ENCODE measurements around the gene BANK1. TPM values are rescaled to one million over a fixed set of nuclear protein-coding genes. Genes with fewer than 3 reads are reported as not detected.

BANK1 gene
- total RNA-seq, 2 donors from 2014 or later, result 0.53 to 0.57 TPM

- Mint-ChIP-seq H3K4me1 (peaks cover 13% of the 10 kb centered on the region), H3K27ac (no peak overlapping the region)
Observed at GRCh38 chr4:101973361-101973760, 182.8 kb downstream of the BANK1 start.

GRCh38 chr4:101977076-101977475 lies 186.5 kb downstream of the BANK1 start:
- no peaks in the 10 kb centered on the region for H3K4me1 Mint-ChIP-seq
- no peak for DNase-seq
- no peak overlapping the region for H3K4me3 ChIP-seq (ENCODE audit: low read length)
- no peaks in the 10 kb centered on the region for H3K27me3 ChIP-seq (ENCODE audit: control insufficient read depth, insufficient read depth, low read length, poor library complexity, severe bottlenecking)
- H3K27ac ChIP-seq (ENCODE audit: low read depth, low read length), result no peak overlapping the region
- H3K9me3 Mint-ChIP-seq, result no peaks in the 10 kb centered on the region
- H3K9me3 ChIP-seq (ENCODE audit: control insufficient read depth, low read length), result no peaks in the 10 kb centered on the region
- H3K9ac ChIP-seq (ENCODE audit: extremely low read depth, low read length, poor library complexity, severe bottlenecking), result no peak overlapping the region
- no peaks in the 10 kb centered on the region for H3K36me3 ChIP-seq (ENCODE audit: control insufficient read depth, insufficient read depth, low read length)
- no peak overlapping the region for H3K27ac Mint-ChIP-seq
- H3K4me3 Mint-ChIP-seq, result no peak overlapping the region
- no peak for TF ChIP-seq CTCF (conservative IDR thresholded peaks at IDR 0.05)
- H3K36me3 Mint-ChIP-seq (ENCODE audit: low read depth), result no peaks in the 10 kb centered on the region
- 50% methylated on average over 2 of the region's 2 CpGs; no CpG with 5 or more reads in 1 of the 2 experiments for WGBS, 2 experiments (ENCODE audit: insufficient coverage in 1 of 2, insufficient read length in 1 of 2)
- H3K4me1 ChIP-seq (ENCODE audit: control insufficient read depth, insufficient read depth, low read length), result no peaks in the 10 kb centered on the region
- H3K27me3 Mint-ChIP-seq (ENCODE audit: insufficient read depth), result no peaks in the 10 kb centered on the region

More at GRCh38 chr4:101973361-101973760, 182.8 kb downstream of the BANK1 start:
- H3K27ac ChIP-seq (ENCODE audit: low read depth, low read length), result no peak overlapping the region
- DNase-seq, result no peak
- Mint-ChIP-seq H3K27me3 (ENCODE audit: insufficient read depth) (no peaks in the 10 kb centered on the region), H3K4me3 (no peak overlapping the region), H3K36me3 (ENCODE audit: low read depth) (no peaks in the 10 kb centered on the region), H3K9me3 (no peaks in the 10 kb centered on the region)
- TF ChIP-seq CTCF (conservative IDR thresholded peaks at IDR 0.05), result no peak
- H3K9ac ChIP-seq (ENCODE audit: extremely low read depth, low read length, poor library complexity, severe bottlenecking), result no peak overlapping the region
- no peak overlapping the region for H3K4me3 ChIP-seq (ENCODE audit: low read length)
- no peaks in the 10 kb centered on the region for H3K27me3 ChIP-seq (ENCODE audit: control insufficient read depth, insufficient read depth, low read length, poor library complexity, severe bottlenecking)
- H3K36me3 ChIP-seq (ENCODE audit: control insufficient read depth, insufficient read depth, low read length), result no peaks in the 10 kb centered on the region
- WGBS, 2 experiments (ENCODE audit: insufficient coverage in 1 of 2, insufficient read length in 1 of 2), result no CpG with 5 or more reads among the region's 1 CpG
- peaks cover 9% of the 10 kb centered on the region for H3K4me1 ChIP-seq (ENCODE audit: control insufficient read depth, insufficient read depth, low read length)
- no peaks in the 10 kb centered on the region for H3K9me3 ChIP-seq (ENCODE audit: control insufficient read depth, low read length)

GRCh38 chr4:101981756-101982155 lies 191.2 kb downstream of the BANK1 start:
- H3K9me3 ChIP-seq (ENCODE audit: control insufficient read depth, low read length), result no peaks in the 10 kb centered on the region
- Mint-ChIP-seq H3K36me3 (ENCODE audit: low read depth) (no peaks in the 10 kb centered on the region), H3K27ac (no peak overlapping the region), H3K4me1 (peaks cover 7% of the 10 kb centered on the region), H3K9me3 (peaks cover 3% of the 10 kb centered on the region), H3K4me3 (no peak overlapping the region), H3K27me3 (ENCODE audit: insufficient read depth) (no peaks in the 10 kb centered on the region)
- no peaks in the 10 kb centered on the region for H3K36me3 ChIP-seq (ENCODE audit: control insufficient read depth, insufficient read depth, low read length)
- no peak overlapping the region for H3K4me3 ChIP-seq (ENCODE audit: low read length)
- no peaks in the 10 kb centered on the region for H3K4me1 ChIP-seq (ENCODE audit: control insufficient read depth, insufficient read depth, low read length)
- WGBS, 2 experiments (ENCODE audit: insufficient coverage in 1 of 2, insufficient read length in 1 of 2), result 75% methylated on average over 1 of the region's 1 CpG; no CpG with 5 or more reads in 1 of the 2 experiments
- TF ChIP-seq CTCF (conservative IDR thresholded peaks at IDR 0.05), result no peak
- H3K27ac ChIP-seq (ENCODE audit: low read depth, low read length), result no peak overlapping the region
- peak; percentile 41 for DNase-seq
- H3K9ac ChIP-seq (ENCODE audit: extremely low read depth, low read length, poor library complexity, severe bottlenecking), result no peak overlapping the region
- no peaks in the 10 kb centered on the region for H3K27me3 ChIP-seq (ENCODE audit: control insufficient read depth, insufficient read depth, low read length, poor library complexity, severe bottlenecking)

All from endodermal cell (in vitro differentiated cells).